Neural crest cell (in vitro differentiated cells): Measurements from ENCODE around the gene PHIP. TPM values are rescaled to one million over a fixed set of nuclear protein-coding genes. Genes with fewer than 3 reads are reported as not detected.
"Not testable (repeated sequence)": the region's sequence is repeated elsewhere in the genome, so short reads cannot be mapped to it uniquely, and the experiment has no call there.

Experiments
- DNase-seq: peaks from one replicate; pipeline ENCODE4 v3.0.0; 2021; ENCODE audit warnings: low read depth, mixed read lengths, low spot score
- H3K27ac Mint-ChIP-seq: one replicate; pipeline ENCODE4 v1.8.0; 2021; ENCODE audit warnings: mild to moderate bottlenecking, mixed read lengths; ENCODE audit not compliant: unreplicated experiment
- H3K27me3 Mint-ChIP-seq: 2 replicates; pipeline ENCODE4 v1.8.0; 2021; ENCODE audit warnings: low read depth, mild to moderate bottlenecking, mixed read lengths
- H3K36me3 Mint-ChIP-seq: 2 replicates; pipeline ENCODE4 v1.8.0; 2021; ENCODE audit warnings: low read depth, mild to moderate bottlenecking, mixed read lengths
- H3K4me1 Mint-ChIP-seq: 2 replicates; pipeline ENCODE4 v1.8.0; 2021; ENCODE audit warnings: mixed read lengths
- H3K4me3 Mint-ChIP-seq: one replicate; pipeline ENCODE4 v1.8.0; 2021; ENCODE audit warnings: mild to moderate bottlenecking, mixed read lengths
- H3K9me3 Mint-ChIP-seq: 2 replicates; pipeline ENCODE4 v1.8.0; 2021; ENCODE audit warnings: mixed read lengths
- CTCF ChIP-seq: fragments of 200-600 bp; sonication (generic); conservative IDR thresholded peaks from 2 replicates; pipeline ENCODE4 v1.5.0; 2021; ENCODE audit warnings: antibody characterized with exemption, mild to moderate bottlenecking
- total RNA-seq: library from RNA; stranded (reverse); gene quantifications from 2 replicates; pipeline ENCODE4 v1.2.1, GENCODE V29; 2021

PHIP gene
- total RNA-seq, 1 donor from 2014 or later, result 50.0 TPM

GRCh38 chr6:78909391-78909790, 168.7 kb downstream of the PHIP start:
- Mint-ChIP-seq H3K36me3 (peaks cover 29% of the 10 kb centered on the region), H3K4me3 (no peak overlapping the region), H3K27me3 (peaks cover 24% of the 10 kb centered on the region), H3K4me1 (peaks cover 15% of the 10 kb centered on the region), H3K27ac (no peak overlapping the region), H3K9me3 (peaks cover 2% of the 10 kb centered on the region)
- DNase-seq, result no peak
- no peak for TF ChIP-seq CTCF

GRCh38 chr6:78908621-78909020, 169.4 kb downstream of the PHIP start:
- H3K27me3 Mint-ChIP-seq, result peaks cover 24% of the 10 kb centered on the region
- no peak overlapping the region for H3K4me3 Mint-ChIP-seq
- H3K9me3 Mint-ChIP-seq, result peaks cover 2% of the 10 kb centered on the region
- TF ChIP-seq CTCF, result no peak
- H3K27ac Mint-ChIP-seq, result no peak overlapping the region
- no peak for DNase-seq
- H3K36me3 Mint-ChIP-seq, result peaks cover 29% of the 10 kb centered on the region
- peaks cover 15% of the 10 kb centered on the region for H3K4me1 Mint-ChIP-seq

GRCh38 chr6:78896227-78896626, 181.8 kb downstream of the PHIP start:
- TF ChIP-seq CTCF, result no peak
- H3K4me3 Mint-ChIP-seq, result no peak overlapping the region
- no peak overlapping the region for H3K27ac Mint-ChIP-seq
- H3K27me3 Mint-ChIP-seq, result no peaks in the 10 kb centered on the region
- DNase-seq, result no peak
- H3K9me3 Mint-ChIP-seq, result peaks cover 5% of the 10 kb centered on the region
- peaks cover 15% of the 10 kb centered on the region for H3K36me3 Mint-ChIP-seq
- H3K4me1 Mint-ChIP-seq, result no peaks in the 10 kb centered on the region

- not testable (repeated sequence) for H3K27ac Mint-ChIP-seq, H3K4me3 Mint-ChIP-seq, DNase-seq, H3K4me1 Mint-ChIP-seq, H3K27me3 Mint-ChIP-seq
- Mint-ChIP-seq H3K9me3 (peaks cover 14% of the 10 kb centered on the region), H3K36me3 (peaks cover 39% of the 10 kb centered on the region)
These were observed 188.2 kb downstream of the PHIP start for GRCh38 chr6:78889901-78890300.

Other genes starting within 250 kb of the PHIP start
- 7.8 and 8.4 TPM in 2 replicates for gene IRAK1BP1, start 210.7 kb downstream of the PHIP start, total RNA-seq
- 133 and 134 TPM in 2 replicates for gene HMGN3, start 156.4 kb upstream of the PHIP start, total RNA-seq